HG03432 (cell line): ENCODE data around the gene FNDC11.
A peak's percentile ranks its signal among the peaks of the same experiment; 100 is the strongest.
"Not testable (repeated sequence)": the region's sequence is repeated elsewhere in the genome, so short reads cannot be mapped to it uniquely, and the experiment has no call there.

Experiments
- ATAC-seq: cut with Tn5 transposase; IDR thresholded peaks from one replicate; pipeline ENCODE4 v1.9.1; 2021; ENCODE audit warnings: mild to moderate bottlenecking, moderate library complexity; ENCODE audit not compliant: unreplicated experiment

FNDC11 gene, protein sequence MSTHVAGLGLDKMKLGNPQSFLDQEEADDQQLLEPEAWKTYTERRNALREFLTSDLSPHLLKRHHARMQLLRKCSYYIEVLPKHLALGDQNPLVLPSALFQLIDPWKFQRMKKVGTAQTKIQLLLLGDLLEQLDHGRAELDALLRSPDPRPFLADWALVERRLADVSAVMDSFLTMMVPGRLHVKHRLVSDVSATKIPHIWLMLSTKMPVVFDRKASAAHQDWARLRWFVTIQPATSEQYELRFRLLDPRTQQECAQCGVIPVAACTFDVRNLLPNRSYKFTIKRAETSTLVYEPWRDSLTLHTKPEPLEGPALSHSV

DNA sequence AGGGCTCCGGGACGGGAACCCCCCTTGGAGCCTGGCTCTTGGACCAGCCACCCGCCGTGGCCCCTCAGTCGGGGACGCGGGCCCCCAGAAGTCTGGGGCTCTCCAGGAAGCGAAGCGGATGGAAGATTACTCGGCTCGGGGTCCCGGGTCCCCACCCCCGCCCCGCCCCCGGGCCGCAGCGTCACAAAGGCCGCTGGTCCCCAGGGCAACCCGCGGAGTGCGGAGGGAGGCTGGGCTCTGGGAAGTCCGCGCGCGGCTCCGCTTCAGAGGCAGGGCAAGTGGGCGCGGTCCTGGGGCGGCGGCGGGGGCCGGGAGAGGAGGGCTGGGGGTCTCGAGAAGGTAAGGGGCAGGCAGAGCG is at the start of gene FNDC11:
TSS of gene FNDC11 (plus strand) at position 227 of the 358 bp plus-strand sequence. CDS start 1,505 bp downstream, outside the sequence.
- peak; percentile 11 for ATAC-seq

DNA sequence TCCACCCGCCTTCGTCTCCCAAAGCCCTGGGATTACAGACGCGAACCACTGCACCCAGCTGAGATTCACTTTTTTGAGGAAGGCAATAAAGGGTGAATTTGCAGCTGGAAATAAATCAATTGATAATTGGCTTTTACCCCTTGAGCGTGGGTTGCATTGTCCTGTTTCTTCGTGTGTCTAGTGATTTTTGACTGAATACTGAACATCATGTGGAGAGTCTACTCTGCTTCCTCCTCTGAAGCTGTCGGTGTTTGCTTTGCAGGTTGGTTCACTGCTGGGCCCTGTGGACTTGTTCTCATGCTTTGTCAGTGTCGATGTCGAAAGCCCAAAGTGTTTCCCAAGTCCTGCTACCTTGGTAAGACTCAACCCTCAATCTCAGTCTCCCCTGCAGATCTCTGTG is 49.3 kb upstream of the FNDC11 start:
- no peak for ATAC-seq

DNA sequence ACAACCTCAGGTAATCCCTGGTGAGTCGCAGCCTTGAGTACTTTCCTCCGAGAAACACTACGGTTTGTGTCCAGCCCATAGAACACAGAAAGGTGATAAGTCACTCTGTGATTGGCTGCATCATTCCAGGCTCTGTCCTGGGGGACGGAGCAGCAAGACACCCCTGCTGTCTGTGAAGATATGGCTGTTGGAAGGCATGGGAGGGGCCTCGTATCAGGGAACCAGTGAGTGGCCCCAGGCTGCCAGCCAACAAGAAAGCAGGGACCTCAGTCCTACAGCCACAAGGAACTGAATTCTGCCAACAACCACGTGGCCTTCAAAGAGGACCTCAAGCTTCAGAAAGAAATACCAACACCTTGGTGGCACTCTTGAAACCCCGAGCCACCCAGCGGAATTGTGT is 48.7 kb upstream of the FNDC11 start:
- no peak for ATAC-seq

DNA sequence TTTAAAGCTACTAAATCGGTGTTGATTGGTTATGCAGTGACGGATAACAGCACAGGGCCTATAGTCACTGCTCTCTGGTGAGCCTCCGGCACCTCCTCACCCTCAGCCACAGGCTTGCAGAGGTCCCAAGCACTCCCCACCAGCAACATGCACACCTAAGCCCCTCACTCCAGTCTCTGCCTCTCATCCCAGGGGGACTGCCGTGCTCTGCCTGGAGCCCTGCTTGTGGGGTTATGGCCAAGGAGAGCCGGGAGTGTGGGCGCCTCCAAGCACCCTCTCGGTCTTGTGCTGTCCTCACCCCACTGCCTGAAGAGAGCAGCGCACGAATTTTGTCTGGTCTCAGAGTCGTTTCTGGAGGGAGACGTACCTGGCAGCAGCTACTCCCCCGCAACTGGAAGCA is 48.2 kb upstream of the FNDC11 start:
- no peak for ATAC-seq

DNA sequence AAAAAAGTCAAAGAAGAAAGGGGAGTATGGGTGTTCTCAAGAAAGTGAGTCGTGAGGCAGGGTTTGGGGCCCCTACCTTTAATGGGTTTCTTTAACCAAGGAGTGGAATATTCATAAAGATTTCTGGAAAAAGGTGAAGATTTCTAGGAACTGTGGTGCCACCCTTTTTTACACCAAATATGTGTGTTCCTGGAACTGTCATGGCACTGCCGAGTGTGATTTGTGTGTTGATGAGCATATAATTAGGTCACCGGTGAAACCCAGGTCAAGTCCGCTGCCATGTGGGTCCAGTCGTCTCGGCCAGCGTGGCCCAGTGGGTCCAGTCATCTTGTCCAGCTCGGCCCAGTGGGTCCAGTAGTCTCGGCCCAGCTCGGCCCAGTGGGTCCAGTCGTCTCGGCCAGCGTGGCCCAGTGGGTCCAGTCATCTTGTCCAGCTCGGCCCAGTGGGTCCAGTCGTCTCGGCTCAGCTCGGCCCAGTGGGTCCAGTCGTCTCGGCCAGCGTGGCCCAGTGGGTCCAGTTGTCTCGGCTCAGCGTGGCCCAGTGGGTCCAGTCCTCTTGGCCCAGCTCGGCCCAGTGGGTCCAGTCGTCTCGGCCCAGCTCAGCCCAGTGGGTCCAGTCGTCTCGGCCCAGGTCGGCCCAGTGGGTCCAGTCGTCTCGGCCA is 46.7 kb upstream of the FNDC11 start:
- ATAC-seq = no peak

DNA sequence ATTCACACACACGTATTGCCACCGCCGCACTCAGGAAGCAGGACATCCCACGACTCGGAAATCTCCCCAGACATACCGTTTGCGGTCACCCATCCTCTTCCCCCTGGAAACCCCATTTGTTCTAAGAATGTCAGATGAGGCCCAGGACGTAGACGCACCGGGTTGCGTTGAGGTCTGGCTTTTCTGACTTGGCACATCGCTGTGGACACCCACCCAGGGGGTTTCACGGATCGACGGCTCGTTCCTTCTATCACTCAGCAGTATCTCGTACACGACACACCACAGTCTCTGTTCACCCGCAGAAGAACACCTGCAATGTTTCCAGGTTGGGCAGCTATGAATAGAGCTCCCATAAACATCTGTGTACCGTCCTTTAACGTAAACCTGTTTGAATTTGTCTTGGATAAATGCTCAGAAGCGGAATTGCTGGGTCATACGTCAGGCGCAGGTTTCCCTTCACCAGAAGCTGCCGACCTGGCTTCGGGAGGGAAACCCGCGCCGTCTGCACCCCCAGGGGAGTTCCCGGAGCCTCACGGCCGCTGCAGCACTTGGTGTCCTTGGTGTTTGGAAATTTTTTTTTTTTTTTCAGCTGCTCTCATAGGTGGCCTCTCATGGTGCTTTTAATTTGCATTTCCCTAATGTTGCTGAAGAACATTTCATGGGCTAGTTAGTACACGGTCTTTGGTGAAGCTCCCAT is 45.7 kb upstream of the FNDC11 start:
- ATAC-seq = no peak

DNA sequence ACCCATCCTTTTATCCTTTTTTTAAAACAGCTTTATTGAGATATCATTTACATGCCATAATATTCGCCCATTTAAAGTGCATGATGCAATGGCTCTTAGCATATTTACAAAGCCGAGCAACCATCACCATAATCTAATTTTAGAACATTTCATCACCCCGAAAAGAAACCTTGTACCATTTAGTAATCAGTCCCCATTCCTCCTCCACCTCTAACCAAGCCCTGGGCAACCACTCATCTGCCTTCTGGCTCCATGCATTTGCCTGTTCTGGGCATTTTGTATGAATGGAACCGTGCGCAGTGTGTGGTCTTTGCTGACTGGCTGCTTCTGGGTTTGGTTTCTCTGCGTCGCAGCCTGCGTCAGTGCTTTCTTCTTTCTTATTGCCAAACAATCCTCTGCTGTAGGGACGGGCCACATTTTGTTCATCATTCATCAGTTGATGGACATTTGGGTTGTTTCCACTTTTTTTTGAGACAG is 44.8 kb upstream of the FNDC11 start:
- ATAC-seq = no peak

DNA sequence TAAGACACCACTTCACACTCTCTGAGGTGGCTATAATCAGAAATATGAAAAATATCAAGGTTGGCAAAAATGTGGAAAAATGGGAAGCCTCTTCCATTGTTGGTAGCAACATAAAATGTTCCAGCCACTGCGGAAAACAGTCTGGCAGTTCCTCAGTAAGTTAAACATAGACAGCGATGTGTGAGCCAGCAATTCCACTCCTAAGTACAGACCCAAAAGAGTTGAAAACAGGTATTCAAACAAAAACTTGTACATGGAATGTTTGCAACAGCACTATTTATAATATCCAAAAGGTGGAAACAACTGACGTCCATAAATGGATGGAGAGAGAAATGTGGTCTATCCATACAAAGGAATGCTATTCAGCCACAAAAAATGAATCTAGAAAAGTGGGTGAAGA is 40.8 kb upstream of the FNDC11 start:
- ATAC-seq = no peak

DNA sequence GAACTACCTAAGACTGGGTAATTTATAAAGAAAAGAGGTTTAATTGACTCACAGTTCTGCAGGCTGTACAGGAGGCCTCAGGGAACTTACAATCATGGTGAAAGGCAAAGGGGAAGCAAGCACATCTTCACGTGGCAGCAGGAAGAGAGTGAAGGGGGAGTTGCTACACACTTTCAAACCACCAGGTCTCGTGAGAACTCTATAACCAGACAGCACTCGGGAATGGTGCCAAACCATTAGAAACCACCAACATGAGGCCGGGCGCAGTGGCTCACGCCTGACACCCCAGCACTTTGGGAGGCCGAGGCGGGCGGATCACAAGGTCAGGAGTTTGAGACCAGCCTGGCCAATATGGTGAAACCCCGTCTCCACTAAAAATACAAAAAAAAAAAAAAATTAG is 39.4 kb upstream of the FNDC11 start:
- not testable (repeated sequence) for ATAC-seq

DNA sequence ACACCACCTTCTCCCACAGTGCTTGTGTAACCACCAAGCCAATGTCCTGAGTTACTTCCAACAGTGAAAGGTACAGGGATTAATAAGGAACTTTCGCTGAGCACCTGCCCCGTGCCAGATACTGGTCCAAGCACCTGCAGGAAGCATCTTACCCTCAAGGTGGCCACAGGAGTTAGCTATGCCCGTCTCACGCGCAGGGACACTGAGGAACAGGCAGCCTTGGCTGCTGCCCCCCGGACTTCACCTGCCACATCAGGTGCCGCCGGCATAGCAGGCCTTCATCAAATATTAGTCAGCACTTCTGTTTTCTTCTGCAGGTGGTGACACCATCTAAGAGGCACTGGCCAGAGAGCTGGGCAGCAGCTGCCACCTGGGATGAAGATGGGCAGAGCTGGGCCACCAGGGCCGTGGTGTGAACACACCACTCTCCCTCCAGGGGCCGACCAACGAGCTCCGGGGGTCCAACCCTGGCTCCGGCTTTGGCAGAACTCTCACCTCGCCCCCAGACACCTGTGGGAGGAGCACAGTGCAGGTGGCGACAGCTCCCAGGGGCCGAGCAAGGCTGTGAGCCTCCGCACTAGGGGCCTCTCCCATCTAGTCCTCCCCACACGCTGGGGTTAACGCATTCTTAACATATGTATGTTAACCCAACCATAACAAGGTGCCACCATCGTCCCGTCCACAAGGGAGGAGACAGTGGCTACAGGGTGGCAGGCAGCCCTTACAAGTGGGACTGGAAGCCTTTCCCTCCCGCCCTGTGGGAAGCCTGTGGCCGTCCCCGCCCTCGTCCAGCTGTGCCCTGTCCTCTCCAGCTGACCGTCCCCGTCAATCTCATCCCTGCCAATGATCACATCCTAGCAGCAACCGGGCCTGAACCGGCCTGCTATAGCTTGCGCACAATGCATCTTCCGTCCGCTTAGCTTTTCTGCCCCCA is 36.3 kb upstream of the FNDC11 start:
- no peak for ATAC-seq

DNA sequence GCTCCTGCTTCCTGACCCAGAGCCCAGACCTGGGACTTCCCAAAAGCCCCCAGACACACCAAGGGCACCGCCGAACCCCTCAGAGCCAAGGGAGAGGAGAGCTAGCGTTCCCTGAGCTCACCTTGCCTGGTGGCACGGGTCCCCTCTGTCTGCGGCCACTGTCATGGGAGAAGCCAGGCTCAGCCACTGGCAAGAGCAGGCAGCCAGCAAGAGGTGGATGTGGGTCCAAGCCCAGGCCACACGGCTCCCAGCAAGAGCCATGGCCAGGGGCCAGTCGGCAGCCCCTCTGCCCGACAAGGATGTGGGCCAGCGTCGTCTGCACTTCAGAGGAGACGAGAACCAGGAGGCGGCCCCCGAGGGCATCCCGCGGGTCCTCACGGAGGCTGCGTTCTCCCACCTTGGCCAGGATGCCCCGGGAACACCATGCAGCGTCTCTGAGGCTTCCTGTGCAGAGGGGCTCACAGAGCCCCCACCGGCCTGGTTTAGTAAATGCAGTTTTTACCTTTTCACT is 35.6 kb upstream of the FNDC11 start:
- ATAC-seq = no peak

DNA sequence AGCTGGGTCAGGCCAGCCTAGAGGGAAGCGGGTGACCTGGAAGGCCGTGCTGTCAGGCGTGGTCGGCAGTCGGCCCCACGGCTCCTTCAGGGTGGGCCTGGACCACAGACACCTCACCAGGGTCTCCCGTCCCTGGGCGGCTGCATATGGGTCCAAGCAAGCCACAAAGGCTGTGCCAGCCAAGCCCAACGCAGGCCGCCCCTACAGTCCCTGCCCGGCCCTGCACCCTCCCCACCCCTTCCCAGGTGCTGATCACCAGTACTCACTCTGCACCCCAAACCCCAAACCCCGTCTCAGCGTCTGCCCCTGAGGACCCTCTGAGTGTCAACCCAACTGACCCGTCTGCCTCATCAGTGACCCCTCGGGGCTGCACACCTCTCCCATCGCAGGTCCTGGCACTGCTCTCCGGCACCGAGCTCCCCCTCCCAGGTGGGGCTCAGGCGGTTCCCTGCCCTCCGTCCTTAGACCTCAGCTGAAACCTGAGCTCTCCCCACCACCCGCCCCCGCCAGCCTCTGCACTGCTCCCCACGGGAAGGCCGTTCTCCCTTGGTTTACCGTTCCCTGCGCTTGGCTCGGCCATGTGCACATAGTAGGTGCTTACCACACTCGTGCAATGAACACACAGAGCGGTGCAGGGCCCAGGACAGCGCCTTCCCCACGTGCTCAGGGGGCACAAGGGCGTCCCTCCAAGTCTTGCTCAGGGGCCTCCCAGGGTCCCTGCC is 34.9 kb upstream of the FNDC11 start:
- ATAC-seq = no peak

DNA sequence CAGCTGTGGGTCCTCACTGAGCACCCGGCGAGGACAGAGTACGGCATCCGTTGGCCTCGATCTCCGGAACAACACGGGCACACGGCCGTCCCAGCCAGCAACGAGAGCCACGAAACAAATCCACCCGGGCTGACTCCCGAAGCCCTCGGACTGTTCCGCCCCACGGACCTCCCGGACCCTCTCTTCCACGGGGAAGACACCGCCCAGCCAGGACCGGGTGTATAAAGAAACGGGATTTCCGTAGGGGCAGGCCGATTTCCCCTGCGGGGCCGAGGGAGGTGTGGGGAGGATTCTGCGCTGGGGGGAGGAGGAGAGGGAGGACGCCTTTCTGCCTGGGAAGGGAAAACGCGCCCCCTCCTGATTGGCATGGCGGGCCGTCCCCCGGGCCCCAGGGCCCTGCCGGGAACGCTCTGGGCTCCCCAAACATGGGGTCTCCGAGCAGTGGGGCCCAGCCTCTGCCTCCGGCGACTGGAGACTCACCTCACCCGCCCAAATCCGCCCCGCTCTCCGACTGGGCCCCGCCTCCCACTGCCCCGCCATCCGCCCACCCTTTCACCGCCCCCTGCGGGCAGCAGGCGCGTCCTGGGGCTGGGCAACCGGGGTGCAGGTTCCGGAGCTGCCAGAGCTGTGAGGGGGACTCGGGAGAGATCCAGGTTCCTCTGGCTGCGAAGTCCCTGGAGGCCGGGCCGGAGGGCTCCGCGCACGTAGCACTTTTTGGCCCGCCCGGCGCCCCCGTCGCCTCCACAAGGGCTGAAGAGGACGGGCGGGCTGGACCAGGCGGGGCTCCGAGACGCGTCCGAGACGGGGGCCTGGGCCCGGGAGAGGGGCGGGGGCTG is 34.1 kb upstream of the FNDC11 start:
- peak; percentile 53 for ATAC-seq

DNA sequence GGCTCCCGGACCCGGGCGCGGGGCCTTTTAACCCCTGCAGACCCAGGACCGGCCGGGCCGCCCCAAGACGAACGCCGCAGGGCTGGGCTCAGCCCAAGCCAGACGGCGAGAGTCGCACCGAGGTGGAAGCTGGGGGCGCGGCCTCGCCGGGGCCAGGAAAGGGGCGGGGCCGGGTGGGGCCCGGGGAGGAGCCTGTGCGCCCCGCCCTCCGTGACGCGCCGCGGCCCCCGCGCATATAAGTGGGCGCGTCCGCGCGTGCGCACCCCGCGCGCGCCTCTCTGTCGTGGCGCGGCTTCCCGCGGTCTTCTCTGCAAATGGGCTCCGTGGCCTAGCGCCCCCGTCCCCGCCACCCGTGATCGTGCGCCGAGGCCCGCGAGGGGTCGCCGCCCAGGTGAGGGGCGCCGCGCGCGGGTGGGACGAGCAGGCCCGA is 33.4 kb upstream of the FNDC11 start, which contains the start of gene PPDPF:
TSS of gene PPDPF (plus strand) at position 262 of the 430 bp plus-strand sequence. CDS start 544 bp downstream, outside the sequence.
- peak; percentile 74 for ATAC-seq

DNA sequence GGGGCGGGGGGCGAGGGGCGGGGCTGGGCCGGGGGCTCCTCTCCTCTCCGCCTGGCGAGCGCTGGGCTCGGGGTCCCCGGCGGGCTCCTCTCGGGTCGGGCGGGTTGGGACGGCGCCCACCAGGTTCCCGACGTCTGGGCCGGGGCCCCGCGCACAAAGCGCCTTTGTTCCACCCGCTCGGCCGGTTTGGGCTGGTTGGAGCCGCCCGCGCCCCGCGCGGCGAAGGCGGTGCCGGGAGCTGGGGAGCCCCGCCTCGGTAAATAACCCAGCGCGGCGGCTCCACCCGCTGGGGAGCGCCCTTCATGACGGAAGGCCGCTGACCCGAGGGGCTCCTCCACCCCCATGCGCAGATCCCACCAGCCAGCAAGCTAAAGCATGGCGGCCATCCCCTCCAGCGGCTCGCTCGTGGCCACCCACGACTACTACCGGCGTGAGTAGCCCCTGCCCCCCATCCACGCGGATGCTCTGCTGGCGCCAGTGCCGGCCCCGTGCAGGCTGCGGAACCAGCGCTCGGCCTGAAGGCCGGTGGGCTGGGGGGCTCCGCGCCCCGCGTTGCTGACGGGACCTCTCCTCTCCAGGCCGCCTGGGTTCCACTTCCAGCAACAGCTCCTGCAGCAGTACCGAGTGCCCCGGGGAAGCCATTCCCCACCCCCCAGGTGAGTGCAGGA is 32.9 kb upstream of the FNDC11 start:
- ATAC-seq = peak; percentile 54

DNA sequence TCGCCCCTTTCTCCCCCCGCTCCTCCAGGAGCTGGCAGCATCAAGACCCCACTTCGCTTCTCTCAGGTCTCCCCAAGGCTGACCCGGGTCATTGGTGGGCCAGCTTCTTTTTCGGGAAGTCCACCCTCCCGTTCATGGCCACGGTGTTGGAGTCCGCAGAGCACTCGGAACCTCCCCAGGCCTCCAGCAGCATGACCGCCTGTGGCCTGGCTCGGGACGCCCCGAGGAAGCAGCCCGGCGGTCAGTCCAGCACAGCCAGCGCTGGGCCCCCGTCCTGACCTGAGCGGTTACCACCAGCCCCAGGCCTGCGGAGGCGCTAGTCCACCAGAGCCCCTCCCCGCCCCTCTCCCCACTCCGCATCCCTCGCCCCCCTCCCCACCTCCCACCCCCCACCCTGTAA is 32.4 kb upstream of the FNDC11 start:
- ATAC-seq = no peak

DNA sequence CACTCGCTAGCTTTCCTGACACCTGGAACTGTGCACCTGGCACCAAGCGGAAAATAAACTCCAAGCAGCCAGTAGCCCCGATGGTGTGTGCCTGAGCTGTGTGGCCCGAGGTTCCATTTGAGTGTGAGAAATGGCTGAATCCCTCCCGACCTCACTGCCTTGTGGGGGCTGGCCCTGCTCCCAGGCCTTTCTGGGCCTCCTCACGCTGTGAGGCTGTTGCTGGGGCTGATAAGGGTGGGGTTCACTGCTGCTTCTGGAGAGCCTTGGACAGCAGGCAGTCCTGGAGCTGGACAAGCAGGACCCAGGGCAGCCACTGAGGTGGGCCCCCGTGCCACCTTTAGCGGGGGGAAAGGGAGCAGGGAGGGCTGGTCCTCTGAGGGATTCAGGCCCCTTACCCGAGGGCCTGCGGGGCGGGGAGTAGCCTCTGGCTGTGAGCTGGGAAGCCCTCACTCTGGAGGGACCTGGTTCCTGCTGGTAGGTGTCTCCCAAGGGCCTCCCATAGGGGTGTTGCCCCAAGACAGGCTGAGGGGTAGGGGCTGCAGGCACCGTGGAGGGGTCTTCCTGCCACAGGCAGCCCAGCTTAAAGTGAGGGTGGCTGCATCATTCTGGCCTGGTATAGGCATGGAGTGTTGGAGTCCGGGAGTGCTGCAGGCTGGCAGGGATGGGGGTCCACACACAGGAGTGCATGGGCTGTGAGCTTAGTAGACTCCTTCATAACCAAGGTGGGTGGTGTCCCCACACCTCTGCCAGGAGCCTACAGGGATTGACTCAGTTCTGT is 31.7 kb upstream of the FNDC11 start:
- no peak for ATAC-seq
